Body of pancreas (tissue), 4 donors: ENCODE data around the gene CNTNAP2.

Source experiments
- CTCF ChIP-seq, 7 experiments: fragments of 450-650 bp in 4 of 7; fragments of 200-600 bp in 3 of 7; sonication (generic) in 3 of 7; IDR thresholded peaks; one replicate each; pipeline ENCODE4 v1.5.1; 2016 to 2019; ENCODE audit warnings: antibody characterized with exemption in 7 of 7
- POLR2A ChIP-seq, 3 donors: fragments of 450-650 bp; IDR thresholded peaks; one replicate each; pipeline ENCODE4 v1.6.1; 2016; ENCODE audit warnings: antibody characterized with exemption in 3 of 3, mild to moderate bottlenecking in 2 of 3

- TF ChIP-seq CTCF (IDR thresholded peaks at IDR 0.05): no peak
- TF ChIP-seq POLR2A (IDR thresholded peaks at IDR 0.05): no peak
Measured at GRCh38 chr7:147474862-147475261, 1358.3 kb downstream of the CNTNAP2 start.
